H1 (cell line): ENCODE results near the gene CHSY1. TPM values are rescaled to one million over a fixed set of nuclear protein-coding genes. Genes with fewer than 3 reads are reported as not detected.

Experiments used
- CTCF ChIA-PET: fragments of 300-600 bp; sonication (Branson Sonifier 250); formaldehyde crosslinking; loops from one replicate; lab custom pipeline; 2021; ENCODE audit not compliant: partially characterized antibody; lab: Charles Lee
- POLR2A ChIA-PET: fragments of 300-600 bp; sonication (Branson Sonifier 250); formaldehyde crosslinking; loops from one replicate; lab custom pipeline; 2021; ENCODE audit warnings: inconsistent platforms; ENCODE audit not compliant: partially characterized antibody; lab: Charles Lee
- DNase-seq, 2 experiments: peaks; one replicate each; pipeline versions ENCODE4 v3.0.0 to v3.0.0-alpha.2; 2010 to 2022; ENCODE audit warnings: low spot score in 2 of 2, low read depth in 1 of 2, mixed read lengths in 1 of 2
- FAIRE-seq: peaks from 2 replicates; lab custom pipeline; 2011; peaks lifted over from hg19 to GRCh38; lab: Jason Lieb, UNC
- H2AFZ ChIP-seq: 2 replicates; pipeline ENCODE4 v1.8.1; 2012; ENCODE audit warnings: low read length, inconsistent platforms
- H2AK5ac ChIP-seq: 2 replicates; pipeline ENCODE4 v1.6.1; 2013; ENCODE audit warnings: low read depth, low read length
- H2BK120ac ChIP-seq: replicated peaks from 2 replicates; pipeline ENCODE3; 2013; ENCODE audit warnings: low read depth, low read length, inconsistent platforms
- H2BK12ac ChIP-seq: 2 replicates; pipeline ENCODE4 v1.6.1; 2013; ENCODE audit warnings: low read depth, low read length
- H2BK15ac ChIP-seq: 2 replicates; pipeline ENCODE4 v1.6.1; 2013; ENCODE audit warnings: low read length
- H2BK20ac ChIP-seq: 2 replicates; pipeline ENCODE4 v1.6.1; 2013; ENCODE audit warnings: low read length
- H2BK5ac ChIP-seq: 2 replicates; pipeline ENCODE4 v1.6.1; 2013; ENCODE audit warnings: low read depth, low read length
- H3K14ac ChIP-seq: 2 replicates; pipeline ENCODE4 v1.6.1; 2013; ENCODE audit warnings: inconsistent platforms; ENCODE audit not compliant: insufficient read length
- H3K18ac ChIP-seq: 2 replicates; pipeline ENCODE4 v1.6.1; 2013; ENCODE audit warnings: low read length; ENCODE audit errors: extremely low read depth
- H3K23ac ChIP-seq: 2 replicates; pipeline ENCODE4 v1.6.1; 2013; ENCODE audit warnings: inconsistent platforms; ENCODE audit not compliant: insufficient read length
- H3K23me2 ChIP-seq: 2 replicates; pipeline ENCODE4 v1.6.1; 2013; ENCODE audit warnings: low read depth, low read length
- H3K27ac ChIP-seq: 2 replicates; pipeline ENCODE4 v1.6.1; 2011; ENCODE audit warnings: low read depth, low read length, inconsistent platforms
- H3K27me3 ChIP-seq, 4 experiments: replicated peaks in 1 of 4; 1 replicate in 1 of 4; 2 replicates in 3 of 4; pipeline versions ENCODE4 v1.6.1 to v1.8.1; 2011 to 2013; ENCODE audit warnings: low read length in 3 of 4, mild to moderate bottlenecking in 3 of 4, inconsistent platforms in 2 of 4, mixed read lengths in 2 of 4, moderate library complexity in 1 of 4; ENCODE audit not compliant: control insufficient read depth in 3 of 4, insufficient read depth in 3 of 4; ENCODE audit errors: extremely low read depth in 1 of 4
- H3K36me3 ChIP-seq, 4 experiments: 2 replicates each; pipeline versions ENCODE4 v1.6.1 to v1.8.1; 2011 to 2013; ENCODE audit warnings: mild to moderate bottlenecking in 4 of 4, low read length in 3 of 4, moderate library complexity in 2 of 4, control low read depth in 1 of 4, inconsistent platforms in 1 of 4; ENCODE audit not compliant: insufficient read depth in 4 of 4, control insufficient read depth in 2 of 4
- H3K4ac ChIP-seq: replicated peaks from 2 replicates; pipeline ENCODE3; 2013; ENCODE audit warnings: low read length, low read depth, mixed read lengths, inconsistent platforms; ENCODE audit not compliant: insufficient read length
- H3K4me1 ChIP-seq, 4 experiments: replicated peaks in 1 of 4; 1 replicate in 1 of 4; 2 replicates in 3 of 4; pipeline versions ENCODE4 v1.6.1 to v1.8.1; 2011 to 2013; ENCODE audit warnings: low read length in 3 of 4, inconsistent platforms in 2 of 4, mixed read lengths in 1 of 4; ENCODE audit not compliant: insufficient read depth in 4 of 4, control insufficient read depth in 3 of 4
- H3K4me2 ChIP-seq, 2 experiments: 2 replicates each; pipeline versions ENCODE4 v1.6.1 to v1.8.1; 2011 to 2013; ENCODE audit warnings: low read depth in 2 of 2, low read length in 2 of 2, control low read depth in 1 of 2, inconsistent platforms in 1 of 2, mild to moderate bottlenecking in 1 of 2; ENCODE audit not compliant: insufficient read depth in 1 of 2
- H3K4me3 ChIP-seq, 4 experiments: fragments of 200-600, 300-600 bp in 1 of 4; sonication (generic), shearing (Covaris generic), sonication (Bioruptor Twin) in 1 of 4; 2 replicates each; pipeline versions ENCODE4 v1.5.1 to v1.8.1; 2011 to 2016; ENCODE audit warnings: low read length in 4 of 4, low read depth in 3 of 4, control low read depth in 2 of 4, inconsistent platforms in 2 of 4, mild to moderate bottlenecking in 2 of 4, mixed read lengths in 1 of 4, moderate library complexity in 1 of 4; ENCODE audit not compliant: insufficient read depth in 2 of 4; ENCODE audit errors: extremely low read depth in 1 of 4
- H3K56ac ChIP-seq: replicated peaks from 2 replicates; pipeline ENCODE3; 2013; ENCODE audit warnings: low read depth, mild to moderate bottlenecking, mixed read lengths, low read length, inconsistent platforms; ENCODE audit not compliant: insufficient read length
- H3K79me1 ChIP-seq: 2 replicates; pipeline ENCODE4 v1.6.1; 2013; ENCODE audit warnings: low read depth, low read length, control low read depth
- H3K79me2 ChIP-seq, 2 experiments: 2 replicates each; pipeline versions ENCODE4 v1.6.1 to v1.8.1; 2012 to 2013; ENCODE audit warnings: low read length in 2 of 2, mild to moderate bottlenecking in 2 of 2, inconsistent platforms in 1 of 2; ENCODE audit not compliant: insufficient read depth in 2 of 2, control insufficient read depth in 1 of 2
- H3K9ac ChIP-seq, 4 experiments: replicated peaks in 1 of 4; 1 replicate in 1 of 4; 2 replicates in 3 of 4; pipeline versions ENCODE4 v1.6.1 to v1.8.1; 2011 to 2013; ENCODE audit warnings: low read depth in 3 of 4, low read length in 3 of 4, control low read depth in 2 of 4, mild to moderate bottlenecking in 2 of 4, moderate library complexity in 2 of 4, inconsistent platforms in 1 of 4; ENCODE audit errors: extremely low read depth in 1 of 4
- H3K9me3 ChIP-seq, 2 experiments: 2 replicates each; pipeline versions ENCODE4 v1.6.1 to v1.8.1; 2012 to 2013; ENCODE audit warnings: mild to moderate bottlenecking in 2 of 2, moderate library complexity in 2 of 2, control low read depth in 1 of 2, inconsistent platforms in 1 of 2, low read depth in 1 of 2, low read length in 1 of 2, mixed read lengths in 1 of 2; ENCODE audit not compliant: insufficient read depth in 2 of 2
- H4K20me1 ChIP-seq, 2 experiments: replicated peaks in 1 of 2; 2 replicates each; pipeline versions ENCODE3 to v1.8.1; 2011 to 2013; ENCODE audit warnings: inconsistent platforms in 2 of 2, low read length in 2 of 2, mild to moderate bottlenecking in 1 of 2; ENCODE audit not compliant: insufficient read depth in 2 of 2, control insufficient read depth in 1 of 2
- H4K5ac ChIP-seq: 2 replicates; pipeline ENCODE4 v1.6.1; 2013; ENCODE audit warnings: low read length, low read depth, mixed read lengths, inconsistent platforms; ENCODE audit not compliant: insufficient read length
- H4K8ac ChIP-seq: 2 replicates; pipeline ENCODE4 v1.8.0; 2013; ENCODE audit warnings: mild to moderate bottlenecking, moderate library complexity, low read length, inconsistent platforms; ENCODE audit not compliant: insufficient read depth; ENCODE audit errors: extremely low read depth
- H4K91ac ChIP-seq: replicated peaks from 2 replicates; pipeline ENCODE3; 2013; ENCODE audit warnings: low read length, mixed read lengths, inconsistent platforms; ENCODE audit not compliant: insufficient read length
- BACH1 ChIP-seq: IDR thresholded peaks from 2 replicates; pipeline ENCODE4 v1.6.1; 2012; ENCODE audit warnings: low read length, improper control_type of control experiment
- BRCA1 ChIP-seq: IDR thresholded peaks from 2 replicates; pipeline ENCODE4 v1.6.1; 2012; ENCODE audit warnings: low read depth, low read length, improper control_type of control experiment
- CBX5 ChIP-seq: fragments of 300-800, 300-1000 bp; sonication (generic); IDR thresholded peaks from 2 replicates; pipeline ENCODE4 v1.7.1; 2016; ENCODE audit warnings: antibody characterized with exemption, low read length, low read depth
- EP300 ChIP-seq, 2 experiments: IDR thresholded peaks; 1 replicate in 1 of 2; 2 replicates in 1 of 2; pipeline ENCODE4 v1.6.1; 2011 to 2012; ENCODE audit warnings: low read depth in 2 of 2, low read length in 2 of 2, mild to moderate bottlenecking in 2 of 2, borderline replicate concordance in 1 of 2, inconsistent platforms in 1 of 2, moderate library complexity in 1 of 2
- JUND ChIP-seq: IDR thresholded peaks from 2 replicates; pipeline ENCODE4 v1.6.1; 2011; ENCODE audit warnings: mild to moderate bottlenecking, improper control_type of control experiment, low read length
- KDM5A ChIP-seq: fragments of 200-600 bp; IDR thresholded peaks from 2 replicates; pipeline ENCODE4 v1.7.1; 2012; ENCODE audit warnings: mild to moderate bottlenecking, low read length, inconsistent platforms, mixed read lengths
- MAFK ChIP-seq: IDR thresholded peaks from 2 replicates; pipeline ENCODE4 v1.6.1; 2012; ENCODE audit warnings: low read depth, mild to moderate bottlenecking, improper control_type of control experiment, low read length
- POU5F1 ChIP-seq: IDR thresholded peaks from 2 replicates; pipeline ENCODE4 v1.6.1; 2011; ENCODE audit warnings: low read depth, mild to moderate bottlenecking, low read length, moderate library complexity
- RFX5 ChIP-seq: IDR thresholded peaks from 2 replicates; pipeline ENCODE4 v1.6.1; 2011; ENCODE audit warnings: low read depth, low read length, improper control_type of control experiment, borderline replicate concordance
- SAP30 ChIP-seq: fragments of 300-600 bp; sonication (generic); IDR thresholded peaks from 2 replicates; pipeline ENCODE4 v1.7.1; 2012; ENCODE audit warnings: low read length, moderate library complexity, mild to moderate bottlenecking, inconsistent platforms; ENCODE audit not compliant: insufficient read depth, insufficient replicate concordance
- SIX5 ChIP-seq: IDR thresholded peaks from 2 replicates; pipeline ENCODE4 v1.6.1; 2011; ENCODE audit warnings: mild to moderate bottlenecking, low read depth, low read length
- SP2 ChIP-seq: IDR thresholded peaks from 2 replicates; pipeline ENCODE4 v1.6.1; 2012; ENCODE audit warnings: mild to moderate bottlenecking, low read length, inconsistent platforms
- TAF1 ChIP-seq: IDR thresholded peaks from 2 replicates; pipeline ENCODE4 v1.6.1; 2011; ENCODE audit warnings: mild to moderate bottlenecking, low read depth, low read length
- TBP ChIP-seq: IDR thresholded peaks from 2 replicates; pipeline ENCODE4 v1.6.1; 2011; ENCODE audit warnings: low read depth, low read length, improper control_type of control experiment
- TEAD4 ChIP-seq: IDR thresholded peaks from 2 replicates; pipeline ENCODE4 v1.6.1; 2012; ENCODE audit warnings: low read depth, low read length, inconsistent platforms, mixed read lengths
- WGBS, 2 experiments: shearing (Covaris generic) in 1 of 2; methylation state at CpG; one replicate each; pipeline versions ENCODE4 v1.1.6 to v1.1.7; 2013 to 2015; ENCODE audit warnings: low lambda C conversion rate in 2 of 2, mixed read lengths in 2 of 2, inconsistent platforms in 1 of 2, low coverage in 1 of 2, missing lambda C conversion rate in 1 of 2; ENCODE audit not compliant: insufficient replicate concordance in 2 of 2, insufficient coverage in 1 of 2, insufficient read length in 1 of 2; ENCODE audit errors: extremely low coverage in 1 of 2, missing lambda C conversion rate in 1 of 2; 5-methylcytosine and 5-hydroxymethylcytosine counted together
- polyA plus RNA-seq, 7 experiments: library from polyadenylated mRNA; depleted of rRNA in 3 of 7; stranded (reverse) in 5 of 7; unstranded in 2 of 7; fragments of >200 nt in 5 of 7; fragments of 200-250 nt in 2 of 7; gene quantifications; 1 replicate in 5 of 7; 2 replicates in 1 of 7; 4 replicates in 1 of 7; pipeline versions ENCODE4 v1.2.1 to v1.2.3, GENCODE V29; 2011 to 2013; ENCODE audit warnings: missing spikeins in 2 of 7, mixed read lengths in 2 of 7
- total RNA-seq: library from RNA; stranded (reverse); fragmentation: NEBNext Ultra II Directional; extraction: Animal tissue kit (Norgen Biotek cat#: 25700); gene quantifications from 2 replicates; pipeline ENCODE4 v1.2.1, GENCODE V29; 2021

CHSY1 gene
- total and polyA plus RNA-seq, 2 of the 8 experiments (the other 6 are each of a cell fraction or from before 2014, with no cell fraction given) = 24.9 to 60.7 TPM

DNA sequence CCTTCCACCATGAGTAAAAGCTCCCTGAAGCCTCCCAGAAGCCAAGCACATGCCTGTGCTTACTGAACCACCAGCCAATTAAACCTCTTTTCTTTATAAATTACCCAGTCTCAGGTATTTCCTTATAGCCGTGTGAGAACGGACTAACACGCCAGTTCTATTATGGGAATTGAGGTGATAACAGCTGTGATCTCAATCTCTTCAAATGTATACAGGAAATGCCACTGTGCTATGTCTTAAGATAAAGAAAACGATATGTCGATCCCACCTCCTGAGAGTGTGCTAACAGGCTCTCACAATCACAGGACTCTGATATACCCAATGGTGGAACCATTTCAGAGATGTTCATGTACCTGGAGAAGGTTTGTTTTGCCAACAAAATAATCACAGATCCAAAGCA is 26.2 kb downstream of the CHSY1 start:
- H3K9ac ChIP-seq = no peak overlapping the region
- peaks cover 25 to 100% of the 10 kb centered on the region in 2 experiments for H3K79me2 ChIP-seq
- 92% methylated on average over 5 of the region's 5 CpGs; no CpG with 5 or more reads in 1 of the 2 experiments for WGBS, 2 experiments
- no peak overlapping the region for H2BK15ac ChIP-seq
- CTCF ChIA-PET = interaction anchor here (1.0 to 1.6 kb wide), 4 partner anchors 19 to 212 kb away, joined by 3 to 4 read pairs (median 4); no protein-coding TSS in a partner anchor
- H4K91ac ChIP-seq = no peak overlapping the region
- no peak overlapping the region for H2BK12ac ChIP-seq
- H3K4me1 ChIP-seq = peaks cover 0 to 1% (median 0%) of the 10 kb centered on the region in 4 experiments; a peak in 2 of 7 replicates
- H3K79me1 ChIP-seq = peaks cover 14% of the 10 kb centered on the region
- H3K14ac ChIP-seq = no peak overlapping the region
- H3K27me3 ChIP-seq = no peaks in the 10 kb centered on the region
- H3K9me3 ChIP-seq = no peaks in the 10 kb centered on the region
- H3K23me2 ChIP-seq = no peaks in the 10 kb centered on the region
- H3K27ac ChIP-seq = no peak overlapping the region
- no peak overlapping the region for H4K8ac ChIP-seq
- H3K4me3 ChIP-seq = no peak overlapping the region
- H3K36me3 ChIP-seq = peaks cover 0 to 5% (median 2%) of the 10 kb centered on the region in 4 experiments; a peak in 1 of 8 replicates
- H3K18ac ChIP-seq = no peak overlapping the region
- POLR2A ChIA-PET = interaction anchor here (1.1 to 1.5 kb wide), 2 partner anchors 9 to 10 kb away, joined by 5 read pairs; no protein-coding TSS in a partner anchor
- H4K5ac ChIP-seq = no peak overlapping the region
- H2AK5ac ChIP-seq = no peak overlapping the region
- H4K20me1 ChIP-seq = peaks cover 9 to 20% of the 10 kb centered on the region in 2 experiments
- H3K23ac ChIP-seq = no peak overlapping the region
- no peak for DNase-seq
- FAIRE-seq = no peak
- H2BK20ac ChIP-seq = no peak overlapping the region
- no peak overlapping the region for H2AFZ ChIP-seq
- H3K4ac ChIP-seq = no peak overlapping the region
- no peak overlapping the region for H2BK5ac ChIP-seq
- H2BK120ac ChIP-seq = no peak overlapping the region
- no peak overlapping the region for H3K56ac ChIP-seq
- no peak overlapping the region for H3K4me2 ChIP-seq
- no peak for TF ChIP-seq JUND
- no peak for TF ChIP-seq SIX5
- TF ChIP-seq TEAD4 = no peak
- TF ChIP-seq TAF1 = no peak
- TF ChIP-seq MAFK = no peak
- no peak for TF ChIP-seq CBX5
- TF ChIP-seq RFX5 = no peak
- TF ChIP-seq BRCA1 = no peak
- TF ChIP-seq POU5F1 = no peak
- TF ChIP-seq TBP = no peak
- no peak for TF ChIP-seq KDM5A
- no peak for TF ChIP-seq SAP30
- TF ChIP-seq BACH1 = no peak
- TF ChIP-seq SP2 = no peak
- no peak for TF ChIP-seq EP300 (IDR thresholded peaks at IDR 0.05; ENCODE audit: borderline replicate concordance in 1 of 2, low read depth in 2 of 2, low read length in 2 of 2)
